K562 treated with DMSO at 1 percent for 24 hours (cell line): ENCODE results near the gene PARP8. TPM values are rescaled to one million over a fixed set of nuclear protein-coding genes. Genes with fewer than 3 reads are reported as not detected.

Experiments used
- total RNA-seq: library from RNA; unstranded; fragments of 300-600 nt; gene quantifications from 2 replicates; pipeline ENCODE4 v1.2.3, GENCODE V29; 2022; ENCODE audit warnings: low read depth; ENCODE audit not compliant: insufficient read depth

PARP8 gene
- 0.21 TPM in 1 of 2 replicates, not detected in the other for total RNA-seq

DNA sequence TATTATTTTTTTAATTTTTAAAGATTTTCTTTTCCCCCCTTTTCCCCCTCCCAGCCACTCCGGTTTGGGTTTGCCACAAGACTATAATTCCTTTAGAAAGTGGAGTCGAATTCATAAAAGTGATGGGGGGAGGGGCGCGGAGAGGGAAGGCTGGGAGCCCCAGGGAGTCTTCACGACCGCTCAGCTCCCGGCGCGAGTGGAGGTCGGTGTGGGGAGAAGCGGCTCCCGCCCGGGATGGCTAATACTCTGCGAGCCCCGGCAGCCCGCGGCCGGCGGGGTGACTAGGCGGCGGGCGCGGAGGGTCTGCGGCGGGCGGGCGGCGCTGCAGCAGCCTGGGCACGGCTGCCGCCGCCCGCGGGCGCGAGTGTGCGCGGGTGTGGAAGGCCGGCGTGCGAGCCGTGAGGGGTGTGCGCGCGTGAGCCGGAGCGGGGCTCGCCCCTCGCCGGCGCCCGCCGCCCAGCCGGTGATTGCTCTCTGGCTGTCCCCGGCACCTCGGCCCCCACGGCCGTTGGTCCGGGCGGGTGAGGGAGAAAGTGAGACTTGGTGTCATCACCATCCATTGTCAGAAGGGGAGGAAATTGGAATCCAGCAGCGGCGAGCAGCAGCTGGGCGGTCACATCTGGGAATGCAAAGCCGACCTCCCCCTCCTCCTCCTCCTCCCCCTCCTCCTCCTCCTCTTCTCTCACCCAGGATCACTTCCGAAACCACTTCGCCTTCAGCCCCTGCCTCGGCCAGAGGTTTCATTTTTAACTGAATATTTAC, at the start of gene PARP8:
Gene PARP8 (plus strand): TSS at position 377 of the 762 bp plus-strand sequence. CDS start 459 bp downstream, outside the sequence.

Other genes starting within 250 kb of the PARP8 start
- not detected in 2 replicates for gene EMB, start 225.3 kb upstream of the PARP8 start, total RNA-seq